Measurements from ENCODE around the gene TMEM114.

The TMEM114 gene

DNA sequence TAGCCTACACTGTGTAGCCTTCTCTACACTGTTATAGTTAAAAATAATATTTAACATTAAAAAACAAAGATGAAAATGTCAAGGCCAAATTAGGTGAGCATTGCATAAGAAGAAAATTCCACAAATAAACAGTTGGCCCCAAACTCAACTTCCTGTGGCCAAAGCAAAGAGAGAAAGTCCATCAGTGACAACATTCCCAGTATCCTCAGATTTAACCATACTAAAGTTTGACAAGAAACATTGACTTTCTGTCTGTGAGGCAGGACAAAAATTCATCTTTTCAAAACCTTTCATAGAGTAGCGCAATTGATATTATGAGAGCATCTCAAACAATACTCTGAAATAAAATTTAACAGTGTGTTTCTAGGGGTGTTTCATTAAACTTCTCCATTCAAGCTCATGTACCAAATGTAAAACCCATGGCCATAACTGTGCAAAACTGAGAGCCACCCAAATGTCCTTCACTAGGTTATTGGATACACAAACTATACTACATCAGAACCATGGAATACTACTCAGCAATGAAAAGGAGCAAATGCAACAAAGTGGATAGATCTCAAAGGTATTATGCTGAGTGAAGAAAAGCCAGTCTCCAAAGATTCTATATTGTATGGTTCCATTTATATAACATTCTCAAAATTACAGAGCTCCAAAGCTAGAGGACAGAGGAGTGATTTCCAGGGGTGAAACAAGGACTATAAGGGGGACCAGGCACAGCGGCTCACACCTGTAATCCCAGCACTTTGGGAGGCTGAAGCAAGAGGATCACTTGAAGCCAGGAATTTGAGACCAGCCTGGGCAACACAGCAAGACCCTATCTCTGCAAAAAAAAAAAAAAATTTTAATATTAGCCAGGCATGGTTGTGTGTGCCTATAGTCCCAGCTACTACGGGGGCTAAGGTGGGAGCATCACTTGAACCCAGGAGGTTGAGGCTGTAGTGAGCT is 38.7 kb downstream of the TMEM114 start:
- no peak for DNase-seq (ENCODE audit: low read depth in 4 of 4, low spot score in 1 of 4)

DNA sequence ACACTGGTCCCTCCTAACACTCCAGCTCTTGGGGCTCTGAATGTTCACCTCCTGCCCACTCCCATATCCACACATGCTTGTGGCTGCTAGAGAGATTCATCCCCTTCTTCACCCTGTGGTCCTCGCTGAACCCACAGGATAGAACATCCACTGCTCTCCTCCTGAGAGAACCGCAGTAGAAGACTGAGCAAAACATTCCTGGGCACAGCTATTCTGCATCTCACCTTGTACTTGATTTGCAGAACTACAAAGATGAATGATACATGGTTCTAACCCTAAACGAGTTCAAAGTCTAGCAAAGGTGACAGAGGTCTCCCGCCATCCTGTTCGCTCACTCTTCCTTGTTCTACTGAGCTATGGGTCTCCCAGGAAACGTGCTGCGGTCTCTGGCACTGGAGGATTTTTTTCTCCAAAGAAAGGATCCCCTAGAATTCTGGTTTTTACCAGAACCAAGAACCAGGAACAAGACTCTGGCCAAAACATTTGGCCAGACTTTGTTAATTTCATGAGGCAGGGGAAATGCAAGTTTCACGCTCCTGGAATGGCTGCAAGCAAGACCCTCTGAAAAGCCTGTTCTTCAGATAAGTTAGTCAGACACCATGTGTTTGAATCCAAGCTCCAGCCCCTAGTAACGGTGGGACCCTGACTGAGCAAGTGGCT is 39.5 kb downstream of the TMEM114 start:
- no peak for DNase-seq (ENCODE audit: low read depth in 4 of 4, low spot score in 1 of 4)

DNA sequence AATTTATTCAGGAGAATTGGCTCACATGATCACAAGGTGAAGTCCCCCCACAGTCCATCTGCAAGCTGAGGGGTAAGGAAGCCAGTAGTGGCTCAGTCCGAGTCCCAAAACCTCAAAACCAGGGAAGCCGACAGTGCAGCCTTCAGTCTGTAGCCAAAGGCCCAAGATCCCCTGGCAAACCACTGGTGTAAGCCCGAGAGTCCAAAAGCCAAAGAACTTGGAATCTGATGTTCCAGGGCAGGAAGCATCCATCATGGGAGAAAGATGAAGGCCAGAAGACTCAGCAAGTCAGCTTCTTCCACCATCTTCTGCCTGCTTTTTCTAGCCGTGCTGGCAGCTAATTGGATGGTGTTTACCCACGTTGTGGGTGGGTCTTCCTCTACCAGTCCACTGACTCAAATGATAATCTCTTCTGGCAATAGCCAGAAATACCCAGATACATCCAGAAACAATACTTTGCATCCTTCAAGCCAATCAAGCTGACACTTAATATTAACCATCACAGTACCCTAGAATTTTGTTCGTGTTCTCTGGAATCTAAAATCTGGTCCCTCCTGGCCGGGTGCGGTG is 40.4 kb downstream of the TMEM114 start:
- DNase-seq (ENCODE audit: low read depth in 4 of 4, low spot score in 1 of 4): no peak

DNA sequence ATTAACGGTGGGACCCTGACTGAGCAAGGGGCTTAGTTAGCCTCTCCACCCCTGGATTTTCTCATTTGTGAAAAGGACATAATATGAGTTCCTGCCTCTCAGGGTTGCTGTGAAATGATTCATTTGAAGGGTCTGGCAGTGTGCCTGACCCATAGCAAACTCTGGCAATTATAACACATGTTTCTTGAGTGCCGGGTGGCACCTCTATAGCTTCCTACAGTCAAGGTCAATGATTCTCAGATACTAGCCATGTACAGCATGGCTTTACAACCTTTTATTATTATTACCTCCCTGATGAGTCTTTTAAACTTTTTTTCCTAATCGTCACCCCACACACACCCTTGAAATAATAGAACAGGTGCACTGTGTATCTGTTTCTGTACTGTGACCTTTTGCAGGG is 42.1 kb downstream of the TMEM114 start:
- DNase-seq (ENCODE audit: low read depth in 4 of 4, low spot score in 1 of 4): no peak

DNA sequence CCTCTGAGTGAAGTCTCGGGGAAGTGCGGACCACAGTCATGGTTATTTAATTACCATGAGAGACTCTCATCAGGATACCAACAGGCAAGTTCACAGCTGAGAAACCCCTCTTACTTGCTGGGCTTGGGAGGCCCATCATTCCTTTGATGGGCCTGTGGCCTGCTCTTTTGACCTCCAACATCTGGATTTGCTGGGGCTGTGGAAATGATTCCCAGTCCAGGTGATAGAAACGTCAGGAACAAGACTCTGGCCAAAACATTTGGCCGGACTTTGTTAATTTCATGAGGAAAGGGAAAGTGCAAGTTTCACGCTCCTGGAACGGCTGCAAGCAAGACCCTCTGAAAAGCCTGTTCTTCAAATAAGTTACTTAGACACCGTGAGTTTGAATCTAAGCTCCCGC is 42.5 kb downstream of the TMEM114 start:
- DNase-seq (ENCODE audit: low read depth in 4 of 4, low spot score in 1 of 4): no peak

DNA sequence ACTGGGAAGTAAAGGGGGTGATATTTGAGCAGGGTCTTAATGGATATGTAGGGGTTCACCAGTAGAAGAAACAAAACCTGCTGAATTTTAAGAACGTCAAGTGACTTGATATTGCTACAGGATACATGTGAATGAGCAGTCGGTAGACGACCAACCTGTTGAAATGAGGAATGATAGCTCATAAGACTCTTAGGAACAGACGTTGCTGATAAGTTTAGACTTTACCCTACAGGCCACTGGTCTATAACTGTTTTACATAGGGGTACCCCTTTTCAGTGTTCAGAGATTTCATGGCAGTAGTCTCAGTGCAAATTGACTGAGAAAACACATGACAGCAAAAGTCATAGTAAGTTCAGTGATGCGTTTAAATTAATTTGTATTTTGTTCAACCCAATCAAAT is 45.9 kb downstream of the TMEM114 start:
- DNase-seq (ENCODE audit: low read depth in 4 of 4, low spot score in 1 of 4): no peak

DNA sequence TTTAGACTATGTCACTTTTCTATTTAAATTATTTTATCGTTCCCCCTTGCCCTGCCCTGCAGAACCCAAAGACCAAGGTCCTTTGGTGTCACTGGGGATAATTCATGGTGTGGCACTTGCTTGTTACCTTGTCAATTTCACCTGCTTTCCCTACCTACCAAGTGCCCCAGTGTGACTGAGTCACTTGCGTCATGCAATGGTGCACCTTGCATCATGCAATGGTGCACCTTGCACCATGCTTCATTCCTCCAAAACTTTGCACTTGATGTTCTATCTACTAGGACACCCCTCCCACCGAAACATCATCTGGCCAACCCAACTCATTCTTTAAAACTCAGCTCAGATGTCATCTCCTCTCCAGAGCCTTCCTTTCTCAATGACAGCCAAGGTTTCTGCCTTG is 47.1 kb downstream of the TMEM114 start:
- DNase-seq (ENCODE audit: low read depth in 4 of 4, low spot score in 1 of 4): no peak

DNA sequence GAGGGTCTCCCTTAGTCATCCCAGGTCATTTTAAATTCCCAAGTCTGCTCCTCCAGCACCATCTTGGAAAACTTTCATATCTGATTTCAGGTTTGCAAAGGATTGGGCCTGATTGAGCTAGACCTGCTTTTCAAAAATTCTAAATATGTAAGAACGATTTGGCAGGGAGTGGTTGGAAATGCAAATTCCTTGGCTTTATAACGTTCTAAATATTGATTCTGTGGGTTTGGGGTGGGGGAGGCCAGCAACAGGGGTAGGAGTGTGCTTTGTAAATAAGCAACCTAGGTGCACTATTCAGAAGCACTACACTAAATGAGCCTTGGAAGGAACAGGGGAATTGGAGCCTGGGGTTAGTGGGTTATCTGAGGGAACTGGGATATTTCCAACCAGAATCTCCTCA is 47.9 kb downstream of the TMEM114 start:
- DNase-seq (ENCODE audit: low read depth in 4 of 4, low spot score in 1 of 4): no peak

DNA sequence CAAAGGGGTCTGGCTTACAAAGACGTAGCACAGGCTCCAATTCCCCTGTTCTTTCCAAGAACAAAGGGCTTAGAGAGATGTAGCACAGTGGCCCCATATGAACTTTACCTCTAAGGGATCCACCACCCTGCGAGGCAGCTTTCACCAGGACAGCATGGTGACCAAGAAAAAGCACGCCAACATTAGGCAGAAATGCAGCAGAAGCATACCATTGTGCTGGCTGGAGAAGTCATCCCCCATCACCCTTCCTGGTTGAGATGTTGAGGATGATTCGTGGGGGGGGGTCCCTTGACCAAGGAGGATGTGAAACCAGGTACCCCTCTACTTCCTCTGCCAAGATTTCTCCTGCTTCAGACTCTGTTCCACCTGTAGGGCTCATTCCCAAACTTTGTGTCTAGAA is 48.4 kb downstream of the TMEM114 start:
- no peak for DNase-seq (ENCODE audit: low read depth in 4 of 4, low spot score in 1 of 4)

DNA sequence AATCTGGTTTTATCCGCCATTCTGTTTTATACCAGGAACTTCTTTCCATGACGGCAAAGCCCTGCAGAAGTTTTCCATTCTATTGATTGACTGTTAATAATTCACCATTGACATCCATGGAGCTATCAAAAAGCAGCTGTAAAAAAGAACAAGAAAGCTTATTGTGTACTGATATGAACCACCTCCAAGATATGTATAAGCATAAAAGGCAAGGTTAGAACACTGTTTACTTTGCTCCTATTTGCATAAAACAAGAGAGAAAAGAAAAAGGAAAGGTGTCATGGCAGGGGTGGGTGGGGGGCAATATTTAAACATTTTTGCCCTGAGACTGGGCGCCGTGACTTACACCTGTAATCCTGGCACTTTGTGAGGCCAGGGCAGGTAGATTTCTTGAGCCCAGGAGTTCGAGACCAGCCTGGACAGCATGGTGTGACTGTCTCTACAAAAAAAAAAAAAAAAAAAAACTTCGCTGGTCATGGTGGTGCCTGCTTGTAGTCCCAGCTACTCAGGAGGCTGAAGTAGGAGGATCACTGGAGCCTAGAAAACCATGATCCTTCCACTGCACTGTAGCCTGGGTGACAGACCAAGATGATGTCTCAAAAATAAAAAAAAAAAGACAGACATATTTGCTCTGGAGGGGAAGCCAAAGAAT is 52.5 kb downstream of the TMEM114 start:
- no peak for DNase-seq (ENCODE audit: low read depth in 4 of 4, low spot score in 1 of 4)

DNA sequence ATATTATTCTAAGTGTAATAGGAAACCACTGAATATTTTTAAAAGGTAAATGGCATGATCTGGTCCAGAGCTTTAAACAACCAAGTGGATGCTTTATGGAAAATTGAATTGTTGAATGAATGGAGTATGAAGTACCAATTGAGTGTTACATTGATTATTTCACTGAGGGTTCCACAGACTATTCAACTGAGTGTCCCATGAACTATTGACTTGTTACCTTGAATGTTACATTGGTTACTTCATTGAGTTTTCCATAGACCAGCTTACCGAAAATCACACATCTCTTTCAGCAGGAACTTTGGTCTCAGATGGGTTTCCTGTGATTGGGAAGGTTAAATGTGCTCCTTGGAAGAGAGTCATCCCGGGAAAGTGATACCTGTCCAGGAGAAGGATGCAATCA is 56.8 kb downstream of the TMEM114 start:
- no peak for DNase-seq (ENCODE audit: low read depth in 4 of 4, low spot score in 1 of 4)

DNA sequence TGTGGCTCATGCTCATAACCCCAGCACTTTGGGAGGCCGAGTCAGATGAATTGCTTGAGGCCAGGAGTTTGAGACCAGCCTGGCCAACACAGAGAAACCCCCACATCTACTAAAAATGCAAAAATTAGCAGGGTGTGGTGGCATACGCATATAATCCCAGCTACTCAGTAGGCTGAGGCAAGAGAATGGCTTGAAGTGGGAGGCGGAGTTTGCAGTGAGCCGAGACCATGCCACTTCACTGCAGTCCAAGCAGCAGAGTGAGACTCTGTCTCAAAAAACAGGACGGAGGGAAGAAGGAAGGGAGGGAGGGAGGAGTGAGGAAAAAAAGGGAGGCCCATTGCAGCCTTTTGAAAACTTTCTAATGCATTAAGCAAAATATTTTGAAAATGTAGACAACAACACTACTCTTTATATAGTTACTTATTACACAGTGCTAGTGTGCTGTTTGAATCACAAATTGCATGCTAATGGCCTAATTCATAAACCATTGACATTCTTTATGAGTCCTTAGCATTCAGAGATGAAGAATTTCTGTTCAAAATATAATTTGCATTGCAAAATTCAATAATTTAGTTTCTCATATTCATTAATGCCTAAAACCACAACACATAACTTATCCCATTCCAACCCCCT is 59.4 kb downstream of the TMEM114 start:
- DNase-seq (ENCODE audit: low read depth in 4 of 4, low spot score in 1 of 4): no peak

DNA sequence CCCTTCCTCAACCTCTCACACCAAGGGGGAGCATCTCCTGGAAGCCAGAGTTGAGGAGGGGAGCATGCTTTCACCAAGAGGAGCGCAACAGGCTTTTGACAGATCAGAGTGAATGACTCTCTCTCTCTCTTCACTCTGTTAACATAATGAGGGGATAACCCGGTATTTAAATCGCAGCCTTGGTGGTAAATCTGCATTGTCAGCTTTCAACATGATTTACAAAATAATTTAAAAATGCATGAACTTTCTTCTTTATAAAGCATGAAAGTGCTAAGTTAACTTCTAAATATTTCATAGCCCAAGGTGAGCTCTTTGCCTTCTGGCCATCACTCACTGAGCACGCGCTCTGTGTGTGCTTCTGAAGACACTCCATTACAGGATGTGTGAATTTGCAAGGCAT is 61.8 kb downstream of the TMEM114 start:
- DNase-seq (ENCODE audit: low read depth in 4 of 4, low spot score in 1 of 4): no peak

DNA sequence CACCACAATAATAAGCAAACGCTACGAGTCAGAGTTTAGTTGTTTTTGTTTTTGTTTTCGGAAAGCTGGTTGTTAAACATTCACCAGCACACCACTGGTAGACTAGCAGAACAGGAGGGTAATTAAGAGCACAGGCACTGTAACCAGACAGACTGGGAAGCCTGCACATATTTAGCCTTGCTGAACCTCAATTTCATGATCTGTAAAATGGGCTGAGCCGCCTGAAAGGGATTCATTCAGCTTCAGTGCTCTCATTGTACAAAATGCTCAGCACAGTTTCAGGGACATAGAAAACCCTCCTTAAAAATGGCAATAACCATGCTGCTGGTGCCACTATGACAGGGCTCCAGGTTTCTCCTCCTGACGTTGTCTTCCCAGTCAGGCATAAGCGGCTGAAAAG is 66.4 kb downstream of the TMEM114 start:
- DNase-seq (ENCODE audit: low read depth in 4 of 4, low spot score in 1 of 4): no peak

DNA sequence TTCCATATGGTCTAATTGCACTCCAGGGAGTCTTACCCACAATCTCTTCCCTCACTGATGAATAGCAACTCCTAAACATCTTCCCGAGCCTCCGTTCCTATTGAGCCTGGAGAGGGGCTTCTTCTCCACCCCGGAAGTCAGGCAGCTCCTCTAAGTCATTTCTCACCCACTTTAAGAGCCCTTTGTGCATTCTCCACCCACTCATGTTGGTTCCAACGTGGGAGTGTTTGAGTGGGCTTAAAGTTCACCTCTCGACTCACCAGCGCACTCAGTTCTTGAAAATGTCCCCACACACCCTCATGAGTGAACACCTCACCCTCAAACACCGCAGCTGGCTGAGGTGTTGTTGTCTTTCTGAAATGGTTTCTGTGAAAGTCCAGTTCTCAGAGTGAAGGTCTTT is 67.6 kb downstream of the TMEM114 start:
- no peak for DNase-seq (ENCODE audit: low read depth in 4 of 4, low spot score in 1 of 4)

DNA sequence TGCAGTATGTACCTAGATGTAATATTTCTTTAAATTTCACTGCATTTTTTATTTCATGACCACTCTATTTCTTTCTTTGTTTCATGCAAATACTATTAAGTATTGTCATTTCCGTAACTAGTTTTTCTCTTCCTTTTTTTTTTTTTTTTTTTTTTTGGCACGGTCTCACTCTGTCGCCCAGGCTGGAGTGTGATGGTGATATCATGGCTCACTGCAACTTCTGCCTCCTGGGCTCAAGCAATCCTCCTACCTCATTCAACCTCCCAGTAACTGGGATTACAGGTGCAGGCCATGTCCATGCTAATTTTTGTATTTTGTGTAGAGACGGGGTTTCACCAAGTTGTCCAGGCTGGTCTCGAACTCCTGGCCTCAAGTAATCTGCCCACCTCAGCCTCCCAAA is 70.7 kb downstream of the TMEM114 start:
- no peak for DNase-seq (ENCODE audit: low read depth in 4 of 4, low spot score in 1 of 4)

Measured in stimulated activated CD4-positive, alpha-beta T cell treated with anti-CD3 and anti-CD28 coated beads, Interleukin-1b, Interleukin-23, amount 100 ng/mL, for 24 hours (primary cell).